PFSK-1 (cell line): ENCODE measurements around the gene SERGEF.

Source experiments
- FOXP2 ChIP-seq: optimal IDR thresholded peaks from 2 replicates; pipeline ENCODE3; 2011; ENCODE audit warnings: borderline replicate concordance, control low read depth, inconsistent platforms; ENCODE audit not compliant: insufficient read depth; ENCODE audit errors: extremely low read length, extremely low read depth
- POLR2AphosphoS5 ChIP-seq: IDR thresholded peaks from 2 replicates; pipeline ENCODE4 v1.6.1; 2012; ENCODE audit warnings: low read depth, mild to moderate bottlenecking, control low read depth, low read length, moderate library complexity

GRCh38 chr11:17793642-17794170 is 219.1 kb downstream of the SERGEF start:
- no peak for TF ChIP-seq FOXP2
- TF ChIP-seq POLR2AphosphoS5, result no peak
